LNCaP clone FGC (cell line): ENCODE results near the gene TRMT10A.

ENCODE experiments used
- DNase-seq: peaks from one replicate; pipeline ENCODE4 v3.0.0-alpha.2; 2011; ENCODE audit warnings: low read depth
- H3K4me3 ChIP-seq: 2 replicates; pipeline ENCODE4 v1.5.1; 2011; ENCODE audit warnings: mild to moderate bottlenecking, low read depth, low read length, control low read depth
- TF ChIP-seq, protein P1 (sequence below): IDR thresholded peaks from 2 replicates; pipeline ENCODE4 v1.5.1; 2012; ENCODE audit warnings: mild to moderate bottlenecking; ENCODE audit not compliant: control insufficient read depth, insufficient read depth; ENCODE audit errors: extremely low read depth

TRMT10A gene

DNA sequence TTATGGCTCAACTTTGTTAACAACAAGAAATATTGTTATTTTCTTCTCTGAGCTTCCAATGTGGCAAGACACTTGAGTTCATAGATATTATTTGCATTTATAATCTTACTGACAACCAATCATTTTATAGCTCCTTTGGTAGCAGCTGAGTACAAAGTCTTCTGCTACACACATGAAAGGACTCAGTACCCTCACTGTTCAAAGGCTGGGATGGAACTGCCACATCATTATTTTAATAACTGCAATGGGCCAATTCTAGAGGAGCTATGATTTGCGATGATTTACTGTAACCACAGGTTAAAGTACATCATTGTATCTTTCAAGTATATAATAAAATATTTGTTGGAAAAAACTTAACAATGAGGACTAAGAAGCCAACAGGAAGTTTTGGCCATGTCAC, 21.7 kb upstream of the TRMT10A start:
- no peak for DNase-seq
- TF ChIP-seq, protein P1, sequence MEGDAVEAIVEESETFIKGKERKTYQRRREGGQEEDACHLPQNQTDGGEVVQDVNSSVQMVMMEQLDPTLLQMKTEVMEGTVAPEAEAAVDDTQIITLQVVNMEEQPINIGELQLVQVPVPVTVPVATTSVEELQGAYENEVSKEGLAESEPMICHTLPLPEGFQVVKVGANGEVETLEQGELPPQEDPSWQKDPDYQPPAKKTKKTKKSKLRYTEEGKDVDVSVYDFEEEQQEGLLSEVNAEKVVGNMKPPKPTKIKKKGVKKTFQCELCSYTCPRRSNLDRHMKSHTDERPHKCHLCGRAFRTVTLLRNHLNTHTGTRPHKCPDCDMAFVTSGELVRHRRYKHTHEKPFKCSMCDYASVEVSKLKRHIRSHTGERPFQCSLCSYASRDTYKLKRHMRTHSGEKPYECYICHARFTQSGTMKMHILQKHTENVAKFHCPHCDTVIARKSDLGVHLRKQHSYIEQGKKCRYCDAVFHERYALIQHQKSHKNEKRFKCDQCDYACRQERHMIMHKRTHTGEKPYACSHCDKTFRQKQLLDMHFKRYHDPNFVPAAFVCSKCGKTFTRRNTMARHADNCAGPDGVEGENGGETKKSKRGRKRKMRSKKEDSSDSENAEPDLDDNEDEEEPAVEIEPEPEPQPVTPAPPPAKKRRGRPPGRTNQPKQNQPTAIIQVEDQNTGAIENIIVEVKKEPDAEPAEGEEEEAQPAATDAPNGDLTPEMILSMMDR = no peak
- H3K4me3 ChIP-seq = no peak overlapping the region

DNA sequence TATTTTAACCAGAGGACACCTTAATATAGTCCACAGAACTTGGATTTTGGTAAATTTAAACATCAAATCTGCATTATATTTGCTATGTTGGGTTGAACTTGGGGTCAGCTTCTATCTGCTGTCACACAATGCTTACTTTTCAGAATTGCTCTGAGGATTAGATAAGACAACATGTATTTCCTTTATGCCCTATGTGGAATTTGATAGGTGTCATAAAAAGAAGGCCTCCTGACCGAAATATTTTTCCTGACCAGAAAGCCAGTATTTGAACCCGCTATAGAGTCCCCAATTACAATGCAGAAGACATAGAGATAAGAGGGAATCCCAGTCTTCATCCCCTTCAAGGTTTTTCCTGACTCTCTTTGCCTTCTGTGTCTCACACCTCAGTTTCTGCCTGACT, 14.9 kb upstream of the TRMT10A start:
- TF ChIP-seq, protein P1 = no peak
- H3K4me3 ChIP-seq = no peak overlapping the region
- DNase-seq = no peak

DNA sequence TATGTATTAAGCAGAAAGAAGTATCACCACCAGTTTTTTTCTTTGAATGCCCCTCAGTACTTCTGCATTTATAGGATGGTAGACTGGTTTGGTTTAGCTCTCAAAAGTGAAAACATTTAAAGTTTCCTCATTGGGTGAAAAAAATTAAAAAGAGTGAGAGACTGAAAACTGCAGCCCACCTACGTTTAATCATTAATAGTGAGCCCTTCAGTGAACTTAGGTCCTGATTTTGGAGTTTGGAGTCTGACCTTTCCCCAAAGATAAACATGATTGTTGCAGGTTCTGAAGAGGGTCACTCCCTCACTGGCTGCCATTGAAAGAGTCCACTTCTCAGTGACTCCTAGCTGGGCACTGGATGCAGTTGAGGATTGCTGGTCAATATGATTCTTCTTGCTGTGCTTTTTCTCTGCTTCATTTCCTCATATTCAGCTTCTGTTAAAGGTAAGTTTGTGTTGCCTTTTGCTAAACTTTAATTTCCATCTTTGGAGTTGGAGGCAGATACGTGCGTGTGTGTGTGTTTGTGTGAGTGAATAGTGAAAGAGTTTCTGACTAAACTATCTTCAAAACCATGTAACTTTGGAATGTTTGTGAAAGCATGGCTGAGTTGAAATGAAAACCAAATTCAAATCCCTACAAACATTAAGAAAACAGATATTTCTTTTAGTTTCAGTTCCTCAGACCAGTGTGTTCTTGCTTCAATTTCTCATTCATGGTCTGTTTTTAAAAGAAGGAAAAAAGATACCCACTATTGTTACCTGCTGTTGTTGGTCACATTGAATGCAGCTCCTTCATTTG, 10.9 kb upstream of the TRMT10A start, which contains the start of gene MTTP:
Gene MTTP (plus strand): TSS at position 295 of the 795 bp plus-strand sequence. CDS start 86 bp downstream, at position 381.
- TF ChIP-seq, protein P1 = no peak
- H3K4me3 ChIP-seq = no peak within 1 kb of the TSS
- DNase-seq = no peak

DNA sequence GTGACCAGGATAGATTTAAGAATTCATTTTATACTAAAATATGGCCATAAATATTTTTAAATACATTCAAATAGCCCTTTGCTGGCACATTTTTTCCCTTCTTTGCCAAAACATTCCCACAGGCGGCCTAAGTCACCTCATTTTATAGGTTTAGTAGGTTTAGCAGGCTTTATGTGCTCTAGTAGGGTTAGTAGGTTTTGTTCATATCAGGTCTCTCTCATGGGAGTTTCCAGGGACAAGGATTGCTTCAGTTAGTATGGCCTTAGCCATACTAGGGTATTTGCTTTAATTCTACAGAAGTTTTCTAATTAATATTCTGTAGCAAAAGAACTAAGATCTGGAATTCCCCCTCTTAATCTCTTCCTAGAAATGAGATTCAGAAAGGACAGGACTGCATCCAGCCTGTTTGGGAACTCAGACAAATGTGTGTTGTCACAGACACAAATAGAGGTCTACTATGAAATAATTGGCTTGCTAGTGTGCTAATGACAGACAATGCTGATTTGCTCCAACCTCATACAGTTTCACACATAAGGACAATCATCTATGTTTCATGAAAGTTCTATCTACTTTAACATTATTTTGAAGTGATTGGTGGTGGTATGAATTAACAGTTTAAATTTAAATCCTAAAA, 10.0 kb upstream of the TRMT10A start:
- TF ChIP-seq, protein P1 = no peak
- DNase-seq = no peak
- H3K4me3 ChIP-seq = no peak overlapping the region

DNA sequence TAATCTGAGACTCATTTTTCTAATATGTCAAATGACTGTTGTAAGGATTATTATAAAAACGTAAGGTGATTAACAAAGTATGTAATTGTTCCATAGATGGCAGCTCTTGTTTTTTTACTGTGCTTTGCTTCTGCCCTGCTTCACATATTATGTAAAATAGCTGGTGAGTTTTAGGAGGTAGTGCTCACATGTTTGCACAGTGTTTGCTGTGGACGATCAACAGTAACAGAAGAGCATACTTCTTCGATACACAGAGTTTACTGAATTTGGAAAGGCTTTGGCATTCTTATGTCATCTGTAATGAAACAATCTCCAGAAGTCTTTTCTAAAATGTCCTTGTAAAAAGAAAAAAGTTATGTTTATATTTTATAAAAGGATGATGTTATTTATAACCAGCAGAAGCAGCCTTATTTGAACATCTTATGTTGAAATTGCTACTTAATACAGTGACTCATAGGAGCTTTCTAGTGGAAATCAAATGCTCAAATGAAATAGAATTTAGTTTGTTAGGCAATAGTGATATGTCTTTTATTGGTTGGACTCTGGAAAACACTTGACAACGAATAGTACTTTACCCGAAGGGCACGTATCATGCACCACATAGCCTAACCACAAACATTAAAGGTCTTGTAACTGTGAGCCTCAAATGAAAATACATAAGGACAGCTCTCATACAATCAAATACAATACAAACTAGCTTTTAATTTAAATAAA, 8.8 kb upstream of the TRMT10A start:
- TF ChIP-seq, protein P1 = no peak
- H3K4me3 ChIP-seq = no peak overlapping the region
- no peak for DNase-seq

DNA sequence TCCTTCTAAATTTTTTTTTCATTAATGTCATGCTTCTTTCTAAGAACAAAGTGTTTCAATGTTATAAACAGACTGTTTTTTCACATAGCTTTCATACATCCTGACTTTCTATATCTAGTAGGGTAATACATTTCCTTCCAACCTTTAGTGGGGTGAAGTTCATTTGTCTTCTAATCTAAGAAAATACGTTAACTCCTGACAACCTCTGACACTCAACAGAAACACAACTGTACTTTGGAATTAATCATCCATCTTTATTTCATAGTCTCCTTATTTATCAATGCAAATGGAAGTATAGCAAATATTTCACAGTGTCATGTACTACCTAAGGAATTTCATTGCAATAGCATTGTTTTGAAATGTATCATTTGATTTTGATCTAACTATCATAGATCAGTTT, 8.0 kb upstream of the TRMT10A start:
- H3K4me3 ChIP-seq = no peak overlapping the region
- no peak for DNase-seq
- TF ChIP-seq, protein P1 = no peak
